ENCODE data around the gene NME3. TPM values are rescaled to one million over a fixed set of nuclear protein-coding genes. Genes with fewer than 3 reads are reported as not detected.

Gene NME3
- total RNA-seq, 1 experiment from 2014 or later: 76.9 TPM

- Histone ChIP-seq H4K91ac (ENCODE audit: insufficient read length, low read depth, low read length) (no peak overlapping the region), H4K8ac (replicated peaks; ENCODE audit: insufficient read length, low read depth, low read length) (no peak overlapping the region), H4K20me1 (ENCODE audit: control insufficient read depth, insufficient read depth, insufficient read length) (no peaks in the 10 kb centered on the region), H3K4me2 (ENCODE audit: insufficient read depth, insufficient read length, low read length) (no peak overlapping the region), H3K27me3 (ENCODE audit: insufficient read depth, low read length) (no peaks in the 10 kb centered on the region), H3T11ph (ENCODE audit: low read length) (no peak overlapping the region), H3K4me1 (ENCODE audit: insufficient read depth, low read length) (no peaks in the 10 kb centered on the region), H2BK15ac (ENCODE audit: low read depth, low read length) (no peak overlapping the region), H2BK120ac (ENCODE audit: low read depth, low read length, poor library complexity, severe bottlenecking) (no peak overlapping the region), H2BK20ac (ENCODE audit: low read depth, low read length, poor library complexity, severe bottlenecking) (no peak overlapping the region), H2AK5ac (ENCODE audit: insufficient read length, low read length) (no peak overlapping the region), H3K9ac (ENCODE audit: extremely low read depth, insufficient read length, low read length) (no peak overlapping the region), H3K79me2 (ENCODE audit: insufficient read depth, low read length) (no peaks in the 10 kb centered on the region), H4K5ac (ENCODE audit: insufficient read length, low read depth, low read length) (no peak overlapping the region), H3K27ac (ENCODE audit: insufficient read length, low read depth, low read length) (no peak overlapping the region), H3K14ac (ENCODE audit: insufficient read depth, low read length) (no peak overlapping the region), H3K4ac (ENCODE audit: low read depth, low read length) (no peak overlapping the region), H2BK12ac (ENCODE audit: insufficient read length, low read depth, low read length) (no peak overlapping the region), H3K18ac (ENCODE audit: insufficient read length, low read depth, low read length) (no peak overlapping the region), H3K79me1 (ENCODE audit: insufficient read depth, low read depth, low read length, poor library complexity, severe bottlenecking) (peaks cover 1% of the 10 kb centered on the region), H3K23me2 (ENCODE audit: insufficient read length, low read depth, low read length, poor library complexity, severe bottlenecking) (no peaks in the 10 kb centered on the region), H2BK5ac (ENCODE audit: insufficient read length, low read length) (no peak overlapping the region), H3K9me3 (ENCODE audit: control insufficient read depth, low read depth, low read length) (no peaks in the 10 kb centered on the region), H2AFZ (ENCODE audit: low read length) (no peak overlapping the region), H3K56ac (ENCODE audit: insufficient read length, low read depth, low read length) (no peak overlapping the region), H3K23ac (ENCODE audit: insufficient read length, low read depth, low read length) (no peak overlapping the region)
- Mint-ChIP-seq H3K4me3 (no peak overlapping the region), H3K36me3 (ENCODE audit: insufficient read depth in 1 of 3, low read depth in 3 of 3) (peaks cover 2 to 13% (median 8%) of the 10 kb centered on the region in 3 experiments), H3K27me3 (ENCODE audit: low read depth) (peaks cover 2% of the 10 kb centered on the region), H3K27ac (no peak overlapping the region), H3K4me1 (no peaks in the 10 kb centered on the region), H3K9me3 (no peaks in the 10 kb centered on the region)
- no CpG with 5 or more reads among the region's 25 CpGs for WGBS (ENCODE audit: extremely low coverage, insufficient read length, low lambda C conversion rate)
- no peak for DNase-seq
- TF ChIP-seq, protein P1, sequence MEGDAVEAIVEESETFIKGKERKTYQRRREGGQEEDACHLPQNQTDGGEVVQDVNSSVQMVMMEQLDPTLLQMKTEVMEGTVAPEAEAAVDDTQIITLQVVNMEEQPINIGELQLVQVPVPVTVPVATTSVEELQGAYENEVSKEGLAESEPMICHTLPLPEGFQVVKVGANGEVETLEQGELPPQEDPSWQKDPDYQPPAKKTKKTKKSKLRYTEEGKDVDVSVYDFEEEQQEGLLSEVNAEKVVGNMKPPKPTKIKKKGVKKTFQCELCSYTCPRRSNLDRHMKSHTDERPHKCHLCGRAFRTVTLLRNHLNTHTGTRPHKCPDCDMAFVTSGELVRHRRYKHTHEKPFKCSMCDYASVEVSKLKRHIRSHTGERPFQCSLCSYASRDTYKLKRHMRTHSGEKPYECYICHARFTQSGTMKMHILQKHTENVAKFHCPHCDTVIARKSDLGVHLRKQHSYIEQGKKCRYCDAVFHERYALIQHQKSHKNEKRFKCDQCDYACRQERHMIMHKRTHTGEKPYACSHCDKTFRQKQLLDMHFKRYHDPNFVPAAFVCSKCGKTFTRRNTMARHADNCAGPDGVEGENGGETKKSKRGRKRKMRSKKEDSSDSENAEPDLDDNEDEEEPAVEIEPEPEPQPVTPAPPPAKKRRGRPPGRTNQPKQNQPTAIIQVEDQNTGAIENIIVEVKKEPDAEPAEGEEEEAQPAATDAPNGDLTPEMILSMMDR (conservative IDR thresholded peaks at IDR 0.05): no peak
These were observed 49.0 kb upstream of the NME3 start for GRCh38 chr16:1820096-1820945.

All from H9 (cell line).